ENCODE data around the gene SSTR4. TPM values are rescaled to one million over a fixed set of nuclear protein-coding genes. Genes with fewer than 3 reads are reported as not detected.

The SSTR4 gene
- total RNA-seq, 1 donor from 2014 or later, result not detected

DNA sequence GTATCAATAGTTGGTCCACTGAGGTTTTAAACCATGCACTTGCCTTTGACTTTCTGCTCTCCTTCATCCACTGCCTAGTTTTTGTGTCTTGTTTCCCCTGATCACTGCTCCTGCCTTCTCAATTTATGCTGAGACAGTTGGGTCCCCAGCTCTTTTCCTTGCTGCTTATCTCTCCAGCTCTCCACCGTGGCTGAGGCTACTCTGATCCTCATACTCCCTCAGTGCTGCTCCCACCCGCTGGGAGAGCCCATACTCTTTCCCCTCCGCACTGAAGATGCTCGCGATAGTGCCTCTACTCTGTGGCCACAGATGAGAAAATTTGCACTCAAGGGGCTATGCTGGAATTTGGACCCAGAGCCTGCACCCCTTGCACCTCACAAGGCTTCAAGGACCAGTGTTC, 17.8 kb downstream of the SSTR4 start:
- no peak overlapping the region for H3K27ac Mint-ChIP-seq
- no peak for DNase-seq (ENCODE audit: low spot score in 2 of 2, unreplicated experiment in 2 of 2)
- H3K9me3 Mint-ChIP-seq, result peaks cover 5% of the 10 kb centered on the region
- no peak for TF ChIP-seq CTCF (IDR thresholded peaks at IDR 0.05; ENCODE audit: unreplicated experiment)
- H3K4me3 Mint-ChIP-seq, result no peak overlapping the region
- peaks cover 76% of the 10 kb centered on the region for H3K27me3 Mint-ChIP-seq (ENCODE audit: low read depth)
- H3K36me3 Mint-ChIP-seq, result no peaks in the 10 kb centered on the region
- H3K4me1 Mint-ChIP-seq, result peaks cover 14% of the 10 kb centered on the region

- no peak for TF ChIP-seq CTCF (IDR thresholded peaks at IDR 0.05; ENCODE audit: unreplicated experiment)
- Mint-ChIP-seq H3K27ac (no peak overlapping the region), H3K36me3 (no peaks in the 10 kb centered on the region), H3K4me1 (peaks cover 9% of the 10 kb centered on the region), H3K9me3 (peaks cover 5% of the 10 kb centered on the region), H3K4me3 (no peak overlapping the region), H3K27me3 (ENCODE audit: low read depth) (peaks cover 24% of the 10 kb centered on the region)
- no peak for DNase-seq (ENCODE audit: low spot score in 2 of 2, unreplicated experiment in 2 of 2)
Observed at GRCh38 chr20:23058240-23058639, 23.1 kb downstream of the SSTR4 start.

- peaks cover 9% of the 10 kb centered on the region for H3K4me1 Mint-ChIP-seq
- H3K4me3 Mint-ChIP-seq, result no peak overlapping the region
- H3K27ac Mint-ChIP-seq, result no peak overlapping the region
- no peak for TF ChIP-seq CTCF (IDR thresholded peaks at IDR 0.05; ENCODE audit: unreplicated experiment)
- H3K9me3 Mint-ChIP-seq, result peaks cover 5% of the 10 kb centered on the region
- peaks cover 17% of the 10 kb centered on the region for H3K27me3 Mint-ChIP-seq (ENCODE audit: low read depth)
- DNase-seq (ENCODE audit: low spot score in 2 of 2, unreplicated experiment in 2 of 2), result no peak
- H3K36me3 Mint-ChIP-seq, result no peaks in the 10 kb centered on the region
Observed at GRCh38 chr20:23059001-23059400, 23.9 kb downstream of the SSTR4 start.

- no peak for TF ChIP-seq CTCF (IDR thresholded peaks at IDR 0.05; ENCODE audit: unreplicated experiment)
- no peak for DNase-seq (ENCODE audit: low spot score in 2 of 2, unreplicated experiment in 2 of 2)
- Mint-ChIP-seq H3K36me3 (no peaks in the 10 kb centered on the region), H3K4me1 (peaks cover 9% of the 10 kb centered on the region), H3K9me3 (peaks cover 5% of the 10 kb centered on the region), H3K27ac (no peak overlapping the region), H3K27me3 (ENCODE audit: low read depth) (peaks cover 15% of the 10 kb centered on the region), H3K4me3 (no peak overlapping the region)
Observed at GRCh38 chr20:23059846-23060245, 24.7 kb downstream of the SSTR4 start.

DNA sequence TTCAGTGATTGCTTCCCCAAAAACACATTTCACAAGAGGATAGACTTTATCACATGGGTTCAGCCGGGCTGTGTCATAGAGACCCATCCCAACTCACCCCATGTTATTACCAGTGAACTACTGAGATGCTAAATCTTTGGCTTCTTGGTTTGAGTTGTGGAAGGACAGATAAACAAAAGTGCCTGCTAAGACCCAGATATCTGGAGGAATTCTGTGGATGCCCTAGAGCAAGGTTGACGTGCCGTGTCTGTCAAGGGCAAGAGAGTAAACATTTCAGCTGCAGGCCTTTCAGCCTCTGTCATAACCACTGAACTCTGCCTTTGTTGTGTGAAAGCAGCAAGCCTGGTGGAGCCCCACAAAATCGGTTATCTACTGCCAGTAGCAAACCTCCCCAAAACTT, 25.5 kb downstream of the SSTR4 start:
- TF ChIP-seq CTCF (IDR thresholded peaks at IDR 0.05; ENCODE audit: unreplicated experiment), result no peak
- peaks cover 9% of the 10 kb centered on the region for H3K4me1 Mint-ChIP-seq
- H3K27me3 Mint-ChIP-seq (ENCODE audit: low read depth), result peaks cover 18% of the 10 kb centered on the region
- no peak for DNase-seq (ENCODE audit: low spot score in 2 of 2, unreplicated experiment in 2 of 2)
- H3K9me3 Mint-ChIP-seq, result peaks cover 5% of the 10 kb centered on the region
- no peak overlapping the region for H3K4me3 Mint-ChIP-seq
- H3K27ac Mint-ChIP-seq, result no peak overlapping the region
- no peaks in the 10 kb centered on the region for H3K36me3 Mint-ChIP-seq

GRCh38 chr20:23061262-23061661, 26.1 kb downstream of the SSTR4 start:
- no peak for DNase-seq (ENCODE audit: low spot score in 2 of 2, unreplicated experiment in 2 of 2)
- no peaks in the 10 kb centered on the region for H3K36me3 Mint-ChIP-seq
- H3K27me3 Mint-ChIP-seq (ENCODE audit: low read depth), result peaks cover 13% of the 10 kb centered on the region
- H3K27ac Mint-ChIP-seq, result no peak overlapping the region
- TF ChIP-seq CTCF (IDR thresholded peaks at IDR 0.05; ENCODE audit: unreplicated experiment), result no peak
- H3K4me1 Mint-ChIP-seq, result peaks cover 9% of the 10 kb centered on the region
- H3K4me3 Mint-ChIP-seq, result no peak overlapping the region
- peaks cover 5% of the 10 kb centered on the region for H3K9me3 Mint-ChIP-seq

Measured in mesothelial cell of epicardium (in vitro differentiated cells).